HCT116 (cell line): ENCODE data around the gene EPS8L2. TPM values are rescaled to one million over a fixed set of nuclear protein-coding genes. Genes with fewer than 3 reads are reported as not detected.
A peak's percentile ranks its signal among the peaks of the same experiment; 100 is the strongest.

ENCODE experiments used
- ATAC-seq: fragments of 200-7000 bp; cut with Tn5 transposase; 2 replicates; pipeline ENCODE4 v1.9.1; 2020; ENCODE audit warnings: mild to moderate bottlenecking, moderate library complexity
- BruUV-seq: library from RNA; stranded (reverse); fragments of 400-500 nt; replicated peaks from 2 replicates; lab custom pipeline; 2021; lab: Mats Ljungman, UMichigan
- CTCF ChIA-PET: fragments of 300-600 bp; sonication (Branson Sonifier 250); formaldehyde crosslinking; loops from one replicate; lab custom pipeline; 2021; ENCODE audit warnings: antibody characterized with exemption; lab: Charles Lee
- POLR2A ChIA-PET: fragments of 300-600, 350-600 bp; sonication (Branson Sonifier 250); formaldehyde crosslinking; loops from one replicate; lab custom pipeline; 2021; ENCODE audit warnings: antibody characterized with exemption; lab: Charles Lee
- RAD21 ChIA-PET, 2 experiments: fragments of 300-600 bp; sonication (Branson Sonifier 250); formaldehyde crosslinking; loops; one replicate each; lab custom pipeline; 2023; ENCODE audit warnings: low total read pairs in 2 of 2; ENCODE audit not compliant: uncharacterized antibody in 2 of 2, unreplicated experiment in 2 of 2, low non-redundant PET in 1 of 2; lab: Charles Lee
- DNase-seq: peaks from one replicate; pipeline ENCODE4 v3.0.0-alpha.2; 2010; ENCODE audit warnings: low read depth, low spot score
- H2AFZ ChIP-seq: fragments of 200-600 bp; shearing (Covaris generic), sonication (generic); 2 replicates; pipeline ENCODE4 v1.6.1; 2017; ENCODE audit warnings: low read depth, mixed run types, mixed read lengths, antibody characterized with exemption, low read length; ENCODE audit not compliant: poor library complexity, severe bottlenecking
- H3K27ac ChIP-seq: 2 replicates; pipeline ENCODE4 v1.5.1; 2012; ENCODE audit warnings: low read depth, low read length
- H3K27me3 ChIP-seq: fragments of 200-600 bp; sonication (generic); 2 replicates; pipeline ENCODE4 v1.6.1; 2016; ENCODE audit warnings: mixed run types, low read length, mixed read lengths; ENCODE audit not compliant: insufficient read depth
- H3K36me3 ChIP-seq, 2 experiments: fragments of 200-500 bp in 1 of 2; fragments of 200-600 bp in 1 of 2; sonication (Bioruptor generic) in 1 of 2; sonication (generic) in 1 of 2; 2 replicates each; pipeline versions ENCODE4 v1.5.1 to v1.6.1; 2014 to 2016; ENCODE audit warnings: low read length in 2 of 2, inconsistent platforms in 1 of 2, mixed read lengths in 1 of 2, mixed run types in 1 of 2; ENCODE audit not compliant: insufficient read depth in 2 of 2, control insufficient read depth in 1 of 2
- H3K4me1 ChIP-seq, 2 experiments: fragments of 200-600 bp in 1 of 2; sonication (generic) in 1 of 2; 2 replicates each; pipeline versions ENCODE4 v1.5.1 to v1.6.1; 2012 to 2017; ENCODE audit warnings: low read length in 2 of 2, inconsistent platforms in 1 of 2, mild to moderate bottlenecking in 1 of 2, mixed read lengths in 1 of 2, mixed run types in 1 of 2, moderate library complexity in 1 of 2; ENCODE audit not compliant: insufficient read depth in 2 of 2, control insufficient read depth in 1 of 2
- H3K4me2 ChIP-seq: fragments of 200-600 bp; sonication (generic); 2 replicates; pipeline ENCODE4 v1.6.1; 2017; ENCODE audit warnings: mixed run types, low read length, mixed read lengths
- H3K4me3 ChIP-seq, 2 experiments: fragments of 200-600 bp in 1 of 2; sonication (generic) in 1 of 2; replicated peaks in 1 of 2; 2 replicates each; pipeline ENCODE4 v1.5.1; 2011 to 2016; ENCODE audit warnings: low read length in 2 of 2, control low read depth in 1 of 2, low read depth in 1 of 2, mild to moderate bottlenecking in 1 of 2, mixed read lengths in 1 of 2, mixed run types in 1 of 2
- H3K79me2 ChIP-seq: fragments of 200-600 bp; sonication (generic); 2 replicates; pipeline ENCODE4 v1.6.1; 2017; ENCODE audit warnings: mild to moderate bottlenecking, mixed run types, low read length, moderate library complexity, mixed read lengths; ENCODE audit not compliant: insufficient read depth
- H3K9ac ChIP-seq: fragments of 200-600 bp; sonication (generic); 2 replicates; pipeline ENCODE4 v1.6.1; 2016; ENCODE audit warnings: low read length, mixed read lengths
- H3K9me2 ChIP-seq: fragments of 200-600 bp; sonication (generic), shearing (Covaris generic); 2 replicates; pipeline ENCODE4 v1.6.1; 2017; ENCODE audit warnings: mixed run types, mild to moderate bottlenecking, moderate library complexity; ENCODE audit not compliant: insufficient read depth
- H3K9me3 ChIP-seq, 2 experiments: fragments of 200-500 bp in 1 of 2; fragments of 200-600 bp in 1 of 2; sonication (Bioruptor generic) in 1 of 2; sonication (generic) in 1 of 2; 2 replicates each; pipeline ENCODE4 v1.6.1; 2014 to 2017; ENCODE audit warnings: low read length in 2 of 2, mixed read lengths in 2 of 2, inconsistent platforms in 1 of 2, low read depth in 1 of 2, mild to moderate bottlenecking in 1 of 2, mixed run types in 1 of 2, moderate library complexity in 1 of 2; ENCODE audit not compliant: control insufficient read depth in 1 of 2, insufficient read depth in 1 of 2
- H4K20me1 ChIP-seq: fragments of 200-600 bp; sonication (generic), shearing (Covaris generic); 2 replicates; pipeline ENCODE4 v1.6.1; 2017; ENCODE audit warnings: mixed run types, mild to moderate bottlenecking, moderate library complexity; ENCODE audit not compliant: insufficient read depth
- POLR2AphosphoS5 ChIP-seq: IDR thresholded peaks from 2 replicates; pipeline ENCODE4 v1.6.1; 2011; ENCODE audit warnings: mild to moderate bottlenecking, low read depth, low read length, moderate library complexity
- ZFX ChIP-seq: fragments of 450-650 bp; IDR thresholded peaks from 2 replicates; pipeline ENCODE4 v1.6.1; 2017
- ZNF274 ChIP-seq: fragments of 200-500 bp; sonication (Bioruptor generic); IDR thresholded peaks from 2 replicates; pipeline ENCODE4 v1.6.1; 2014; ENCODE audit warnings: mild to moderate bottlenecking, low read depth, low read length, inconsistent platforms
- intact Hi-C: fragments of 100-400 bp; cut with micrococcal nuclease; formaldehyde crosslinking; loops from 2 replicates; pipeline ENCODE4 v1.10.0; 2022
- total RNA-seq: library from RNA; stranded (reverse); gene quantifications from one replicate; pipeline ENCODE4 v1.2.1, GENCODE V29; 2021; ENCODE audit not compliant: unreplicated experiment
- TF ChIP-seq, protein P1 (sequence below): IDR thresholded peaks from 2 replicates; pipeline ENCODE4 v1.6.1; 2012
- TF ChIP-seq, protein P2 (sequence below), 3 experiments: fragments of 200-600 bp in 1 of 3; sonication (generic) in 1 of 3; IDR thresholded peaks in 2 of 3; conservative IDR thresholded peaks in 1 of 3; 2 replicates each; pipeline ENCODE4 v1.5.1; 2012 to 2017; ENCODE audit warnings: low read depth in 2 of 3, low read length in 2 of 3, antibody characterized with exemption in 1 of 3, borderline replicate concordance in 1 of 3, control low read depth in 1 of 3, mild to moderate bottlenecking in 1 of 3, mixed read lengths in 1 of 3, mixed run types in 1 of 3, moderate library complexity in 1 of 3; ENCODE audit not compliant: insufficient read depth in 1 of 3

The EPS8L2 gene
- total RNA-seq, 1 experiment from 2014 or later: 157 TPM

DNA sequence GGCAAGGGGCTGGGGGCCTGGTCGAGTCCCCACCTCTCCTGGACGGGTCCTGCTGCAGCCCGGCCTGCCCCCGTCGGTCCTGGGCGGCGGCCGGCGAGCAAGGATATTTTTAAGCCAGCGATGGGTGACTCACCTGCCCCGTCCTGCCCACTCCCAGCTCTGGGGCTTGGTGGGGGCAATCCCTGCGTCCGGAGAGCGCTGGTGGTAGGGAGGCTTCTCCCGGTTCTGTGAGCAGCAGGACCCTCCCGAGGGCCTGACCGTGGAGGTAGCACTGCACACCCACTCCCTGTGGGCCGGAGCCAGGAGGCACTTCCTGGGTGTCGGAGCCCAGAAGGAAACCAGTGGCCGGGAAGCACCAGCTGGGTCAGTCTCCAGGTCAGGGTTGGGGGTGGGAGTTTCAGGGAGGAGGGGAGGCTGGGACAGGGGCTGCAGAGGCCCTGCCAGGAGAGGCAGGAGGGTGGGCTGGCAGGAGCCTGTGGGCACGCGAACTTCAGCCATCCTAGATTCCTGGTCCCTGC, 467 bp downstream of the EPS8L2 start:
- H3K4me2 ChIP-seq: peak overlapping the region; percentile 98
- peaks cover 41 to 64% of the 10 kb centered on the region in 2 experiments for H3K4me1 ChIP-seq
- peaks cover 0 to 7% of the 10 kb centered on the region in 2 experiments; a peak in 1 of 4 replicates for H3K36me3 ChIP-seq
- peak; percentile 50 for ATAC-seq
- H3K9me3 ChIP-seq: no peaks in the 10 kb centered on the region
- no peaks in the 10 kb centered on the region for H3K27me3 ChIP-seq
- BruUV-seq: TSS peak; percentile 35
- no peaks in the 10 kb centered on the region for H3K9me2 ChIP-seq
- H4K20me1 ChIP-seq: no peaks in the 10 kb centered on the region
- peak overlapping the region; percentile 99 for H3K27ac ChIP-seq
- H2AFZ ChIP-seq: no peak overlapping the region
- CTCF ChIA-PET: interaction anchor here (0.6 to 3.1 kb wide), 6 partner anchors 11 to 1240 kb away, joined by 3 to 24 read pairs (median 5); partner anchors contain the start of genes DEAF1 and TMEM80
- TF ChIP-seq, protein P1, sequence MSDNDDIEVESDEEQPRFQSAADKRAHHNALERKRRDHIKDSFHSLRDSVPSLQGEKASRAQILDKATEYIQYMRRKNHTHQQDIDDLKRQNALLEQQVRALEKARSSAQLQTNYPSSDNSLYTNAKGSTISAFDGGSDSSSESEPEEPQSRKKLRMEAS: no peak
- TF ChIP-seq ZFX: peak; percentile 33; the same call in 1 of the 2 replicates
- H3K9ac ChIP-seq: peak overlapping the region; percentile 89
- DNase-seq: no peak
- H3K4me3 ChIP-seq: peak overlapping the region; percentile 87 to 96
- intact Hi-C loops: no loop called here
- RAD21 ChIA-PET: interaction anchor here (0.6 to 1.2 kb wide), 2 partner anchors 9 to 115 kb away, joined by 3 read pairs; no protein-coding TSS in a partner anchor
- POLR2A ChIA-PET: interaction anchor here (1.4 kb wide), 1 partner anchor 10 kb away, joined by 6 read pairs; no protein-coding TSS in a partner anchor
- H3K79me2 ChIP-seq: peaks cover 37% of the 10 kb centered on the region

DNA sequence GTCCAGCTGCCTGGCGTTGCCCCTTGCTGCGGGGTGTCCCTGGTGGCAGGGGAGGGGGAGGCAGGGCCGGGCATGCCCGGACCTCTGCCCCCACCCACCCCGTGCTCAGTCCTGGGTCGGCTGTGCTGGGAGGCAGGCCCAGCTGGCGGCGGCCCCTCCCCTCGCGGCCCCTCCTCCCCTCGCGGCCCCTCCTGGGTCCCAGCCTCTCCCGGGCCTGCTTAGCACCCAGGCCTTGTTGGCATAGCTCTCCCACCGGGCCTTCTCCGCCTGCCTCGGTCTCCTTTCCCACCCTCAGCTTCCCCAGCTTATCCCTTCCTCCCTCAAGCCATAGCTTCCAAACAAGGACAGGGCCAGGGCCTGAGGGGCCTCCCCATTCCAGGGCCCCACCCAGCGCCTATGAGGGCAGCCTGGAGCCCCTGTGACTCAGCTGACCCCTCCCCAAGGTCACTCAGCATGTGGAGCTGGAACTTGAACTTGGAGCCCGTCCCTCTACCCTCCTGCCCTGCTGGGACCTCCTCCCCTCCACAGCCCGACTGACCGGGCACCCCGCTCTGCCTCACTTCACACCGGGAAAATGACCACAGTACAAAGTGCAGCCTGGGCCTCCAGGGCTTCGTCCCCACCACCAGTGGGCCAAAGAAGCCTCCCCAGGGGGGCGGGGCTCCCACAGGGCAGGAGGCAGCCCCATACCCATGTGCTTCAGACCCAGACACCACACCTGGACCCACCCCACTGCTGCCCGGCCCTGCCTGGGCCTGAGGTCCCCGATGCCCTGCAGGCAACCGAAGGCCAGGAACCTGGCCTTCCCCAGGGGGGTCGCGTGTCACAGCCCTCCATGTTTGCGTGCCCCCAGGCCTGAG, 1.2 kb downstream of the EPS8L2 start:
- CTCF ChIA-PET: interaction anchor here (0.6 to 3.1 kb wide), 6 partner anchors 11 to 1239 kb away, joined by 3 to 24 read pairs (median 5); partner anchors contain the start of genes DEAF1 and TMEM80
- Histone ChIP-seq H3K79me2 (peaks cover 37% of the 10 kb centered on the region), H3K4me2 (peak overlapping the region; percentile 98), H4K20me1 (no peaks in the 10 kb centered on the region), H3K9me3 (no peaks in the 10 kb centered on the region), H3K9me2 (no peaks in the 10 kb centered on the region), H3K9ac (peak overlapping the region; percentile 89), H3K4me3 (peak overlapping the region; percentile 87 to 96), H2AFZ (no peak overlapping the region), H3K36me3 (0 out of 4 replicates have a peak, but pooled peaks cover 0 to 7% of the 10 kb centered on the region in 2 experiments), H3K27me3 (no peaks in the 10 kb centered on the region), H3K4me1 (peaks cover 41 to 64% of the 10 kb centered on the region in 2 experiments), H3K27ac (peak overlapping the region; percentile 99)
- no TSS peak for BruUV-seq
- ATAC-seq: peak; percentile 62
- intact Hi-C loops: no loop called here
- TF ChIP-seq, protein P2, sequence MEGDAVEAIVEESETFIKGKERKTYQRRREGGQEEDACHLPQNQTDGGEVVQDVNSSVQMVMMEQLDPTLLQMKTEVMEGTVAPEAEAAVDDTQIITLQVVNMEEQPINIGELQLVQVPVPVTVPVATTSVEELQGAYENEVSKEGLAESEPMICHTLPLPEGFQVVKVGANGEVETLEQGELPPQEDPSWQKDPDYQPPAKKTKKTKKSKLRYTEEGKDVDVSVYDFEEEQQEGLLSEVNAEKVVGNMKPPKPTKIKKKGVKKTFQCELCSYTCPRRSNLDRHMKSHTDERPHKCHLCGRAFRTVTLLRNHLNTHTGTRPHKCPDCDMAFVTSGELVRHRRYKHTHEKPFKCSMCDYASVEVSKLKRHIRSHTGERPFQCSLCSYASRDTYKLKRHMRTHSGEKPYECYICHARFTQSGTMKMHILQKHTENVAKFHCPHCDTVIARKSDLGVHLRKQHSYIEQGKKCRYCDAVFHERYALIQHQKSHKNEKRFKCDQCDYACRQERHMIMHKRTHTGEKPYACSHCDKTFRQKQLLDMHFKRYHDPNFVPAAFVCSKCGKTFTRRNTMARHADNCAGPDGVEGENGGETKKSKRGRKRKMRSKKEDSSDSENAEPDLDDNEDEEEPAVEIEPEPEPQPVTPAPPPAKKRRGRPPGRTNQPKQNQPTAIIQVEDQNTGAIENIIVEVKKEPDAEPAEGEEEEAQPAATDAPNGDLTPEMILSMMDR (IDR thresholded peaks at IDR 0.05 in 2 of 3, conservative IDR thresholded peaks at IDR 0.05 in 1 of 3; ENCODE audit: borderline replicate concordance in 1 of 3, insufficient read depth in 1 of 3, low read depth in 2 of 3, low read length in 2 of 3): peak in 2 of 3 experiments; percentile 15 to 34; a peak in 2 of 6 replicates
- TF ChIP-seq ZFX (peak; percentile 42), ZNF274 (no peak), POLR2AphosphoS5 (peak; percentile 52)
- POLR2A ChIA-PET: interaction anchor here (1.4 kb wide), 1 partner anchor 11 kb away, joined by 6 read pairs; no protein-coding TSS in a partner anchor
- DNase-seq: no peak
- RAD21 ChIA-PET: interaction anchor here (0.6 kb wide), 2 partner anchors 10 to 116 kb away, joined by 3 read pairs; no protein-coding TSS in a partner anchor
